ENCODE data around the gene SYT8.
A peak's percentile ranks its signal among the peaks of the same experiment; 100 is the strongest.

DNA sequence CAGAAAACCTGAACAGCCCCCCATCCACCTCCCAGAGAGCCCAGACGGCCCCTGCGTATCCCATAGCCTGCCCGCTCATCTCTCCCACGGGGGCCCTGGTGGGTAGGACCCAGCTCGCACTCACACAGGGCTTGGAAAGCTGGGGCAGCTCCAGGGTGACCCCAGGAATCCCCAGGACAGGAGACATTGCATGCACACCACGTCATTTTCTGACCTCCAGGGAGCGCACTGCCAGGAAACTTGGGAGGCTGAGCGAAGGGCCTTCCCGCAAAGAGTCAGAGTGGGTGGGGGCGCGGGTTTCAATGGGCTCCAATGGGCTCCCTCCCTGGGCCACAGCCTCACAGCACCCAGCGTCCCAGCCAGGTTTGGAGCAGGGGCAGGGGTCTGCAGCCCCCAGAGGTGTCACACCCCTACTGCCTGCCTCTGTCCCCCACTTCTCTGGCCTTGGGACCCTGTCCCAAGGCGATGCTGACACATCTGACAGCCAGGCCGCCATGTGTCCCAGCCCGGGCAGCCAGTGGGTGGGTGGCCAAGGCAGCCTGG is 8.2 kb upstream of the SYT8 start:
- TF ChIP-seq, protein P1, sequence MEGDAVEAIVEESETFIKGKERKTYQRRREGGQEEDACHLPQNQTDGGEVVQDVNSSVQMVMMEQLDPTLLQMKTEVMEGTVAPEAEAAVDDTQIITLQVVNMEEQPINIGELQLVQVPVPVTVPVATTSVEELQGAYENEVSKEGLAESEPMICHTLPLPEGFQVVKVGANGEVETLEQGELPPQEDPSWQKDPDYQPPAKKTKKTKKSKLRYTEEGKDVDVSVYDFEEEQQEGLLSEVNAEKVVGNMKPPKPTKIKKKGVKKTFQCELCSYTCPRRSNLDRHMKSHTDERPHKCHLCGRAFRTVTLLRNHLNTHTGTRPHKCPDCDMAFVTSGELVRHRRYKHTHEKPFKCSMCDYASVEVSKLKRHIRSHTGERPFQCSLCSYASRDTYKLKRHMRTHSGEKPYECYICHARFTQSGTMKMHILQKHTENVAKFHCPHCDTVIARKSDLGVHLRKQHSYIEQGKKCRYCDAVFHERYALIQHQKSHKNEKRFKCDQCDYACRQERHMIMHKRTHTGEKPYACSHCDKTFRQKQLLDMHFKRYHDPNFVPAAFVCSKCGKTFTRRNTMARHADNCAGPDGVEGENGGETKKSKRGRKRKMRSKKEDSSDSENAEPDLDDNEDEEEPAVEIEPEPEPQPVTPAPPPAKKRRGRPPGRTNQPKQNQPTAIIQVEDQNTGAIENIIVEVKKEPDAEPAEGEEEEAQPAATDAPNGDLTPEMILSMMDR (conservative IDR thresholded peaks at IDR 0.05; ENCODE audit: low read length): peak; percentile 54
- TF ChIP-seq EZH2phosphoT487 (IDR thresholded peaks at IDR 0.05; ENCODE audit: borderline replicate concordance, low read depth, low read length): no peak
